Islet of Langerhans (tissue), 1 donor: ENCODE measurements around the gene DOCK10.

Experiments used
- FAIRE-seq: peaks from one replicate; lab custom pipeline; 2011; peaks lifted over from hg19 to GRCh38; lab: Jason Lieb, UNC

The DOCK10 gene

GRCh38 chr2:225011585-225011984 is 30.7 kb downstream of the DOCK10 start:
- FAIRE-seq: no peak

- FAIRE-seq: peak; percentile 51
Measured at GRCh38 chr2:225010804-225011203, 31.5 kb downstream of the DOCK10 start.

- FAIRE-seq: no peak
Measured at GRCh38 chr2:225009768-225010167, 32.5 kb downstream of the DOCK10 start.

GRCh38 chr2:225008935-225009334 is 33.3 kb downstream of the DOCK10 start:
- FAIRE-seq: peak; percentile 75

- no peak for FAIRE-seq
Measured at GRCh38 chr2:225008179-225008856, 34.0 kb downstream of the DOCK10 start.

GRCh38 chr2:225006730-225007129 is 35.5 kb downstream of the DOCK10 start:
- FAIRE-seq: no peak

- FAIRE-seq: peak; percentile 60
Measured at GRCh38 chr2:225004597-225004996, 37.7 kb downstream of the DOCK10 start.

- FAIRE-seq: peak; percentile 77
Measured at GRCh38 chr2:225002656-225003045, 39.6 kb downstream of the DOCK10 start.

GRCh38 chr2:225002039-225002655 is 40.1 kb downstream of the DOCK10 start:
- peak; percentile 80 for FAIRE-seq

GRCh38 chr2:224999754-225000153 is 42.5 kb downstream of the DOCK10 start:
- FAIRE-seq: peak; percentile 66

GRCh38 chr2:224999321-224999720 is 42.9 kb downstream of the DOCK10 start:
- FAIRE-seq: no peak

GRCh38 chr2:224997802-224998201 is 44.5 kb downstream of the DOCK10 start:
- no peak for FAIRE-seq

- no peak for FAIRE-seq
Measured at GRCh38 chr2:224995419-224995818, 46.8 kb downstream of the DOCK10 start.

- no peak for FAIRE-seq
Measured at GRCh38 chr2:224994242-224994823, 47.9 kb downstream of the DOCK10 start.

GRCh38 chr2:224990710-224991109 is 51.6 kb downstream of the DOCK10 start:
- no peak for FAIRE-seq

GRCh38 chr2:224987733-224988132 is 54.5 kb downstream of the DOCK10 start:
- FAIRE-seq: no peak

- no peak for FAIRE-seq
Measured at GRCh38 chr2:224986477-224986876, 55.8 kb downstream of the DOCK10 start.

GRCh38 chr2:224984637-224985036 is 57.6 kb downstream of the DOCK10 start:
- FAIRE-seq: no peak

- FAIRE-seq: no peak
Measured at GRCh38 chr2:224983712-224984554, 58.3 kb downstream of the DOCK10 start.

- peak; percentile 80 for FAIRE-seq
Measured at GRCh38 chr2:224982910-224983711, 59.2 kb downstream of the DOCK10 start.

- no peak for FAIRE-seq
Measured at GRCh38 chr2:224982226-224982625, 60.0 kb downstream of the DOCK10 start.
